Loucy (cell line): Measurements from ENCODE around the gene GIMAP6.
A peak's percentile ranks its signal among the peaks of the same experiment; 100 is the strongest.
"Not testable (repeated sequence)": the region's sequence is repeated elsewhere in the genome, so short reads cannot be mapped to it uniquely, and the experiment has no call there.

Experiments
- H2AFZ ChIP-seq: fragments of 200-600 bp; sonication (generic); 2 replicates; pipeline ENCODE4 v1.6.0; 2016; ENCODE audit warnings: antibody characterized with exemption, mild to moderate bottlenecking, low read length, moderate library complexity
- H3F3A ChIP-seq: fragments of 200-600 bp; 2 replicates; pipeline ENCODE4 v1.6.0; 2016; ENCODE audit warnings: antibody characterized with exemption, low read depth, mild to moderate bottlenecking
- H3K27me3 ChIP-seq: fragments of 200-600 bp; sonication (generic); 2 replicates; pipeline ENCODE4 v1.6.1; 2014; ENCODE audit warnings: low read length, mild to moderate bottlenecking; ENCODE audit not compliant: insufficient read depth, poor library complexity, severe bottlenecking
- H3K36me3 ChIP-seq: fragments of 200-600 bp; sonication (generic); 2 replicates; pipeline ENCODE4 v1.6.1; 2016; ENCODE audit warnings: low read length; ENCODE audit not compliant: insufficient read depth
- H3K4me1 ChIP-seq: fragments of 200-600 bp; sonication (generic); 2 replicates; pipeline ENCODE4 v1.5.1; 2014; ENCODE audit warnings: low read length, mild to moderate bottlenecking; ENCODE audit not compliant: insufficient read depth, poor library complexity, severe bottlenecking
- H3K4me2 ChIP-seq: fragments of 200-600 bp; sonication (generic); 2 replicates; pipeline ENCODE4 v1.6.0; 2014; ENCODE audit warnings: antibody characterized with exemption, low read length, low read depth, mild to moderate bottlenecking; ENCODE audit not compliant: poor library complexity, severe bottlenecking
- H3K4me3 ChIP-seq: fragments of 200-600 bp; sonication (generic); 2 replicates; pipeline ENCODE4 v1.5.1; 2014; ENCODE audit warnings: low read length, mild to moderate bottlenecking, mixed read lengths; ENCODE audit not compliant: poor library complexity, severe bottlenecking
- H3K79me2 ChIP-seq: fragments of 200-600 bp; sonication (generic); 2 replicates; pipeline ENCODE4 v1.6.1; 2014; ENCODE audit warnings: low read length; ENCODE audit not compliant: insufficient read depth
- H3K9ac ChIP-seq: fragments of 200-600 bp; sonication (generic); 2 replicates; pipeline ENCODE4 v1.6.0; 2014; ENCODE audit warnings: mild to moderate bottlenecking, low read depth, low read length, moderate library complexity; ENCODE audit not compliant: poor library complexity, severe bottlenecking
- H3K9me2 ChIP-seq: fragments of 200-600 bp; sonication (generic); replicated peaks from 2 replicates; pipeline ENCODE4 v1.6.1; 2016; ENCODE audit warnings: low read depth, low read length, mixed read lengths
- H3K9me3 ChIP-seq: fragments of 200-600 bp; sonication (generic); 2 replicates; pipeline ENCODE4 v1.6.1; 2014; ENCODE audit warnings: mild to moderate bottlenecking, antibody characterized with exemption, low read length, low read depth; ENCODE audit not compliant: insufficient read depth
- H4K20me1 ChIP-seq: fragments of 200-600 bp; sonication (generic); 2 replicates; pipeline ENCODE4 v1.6.0; 2014; ENCODE audit warnings: antibody characterized with exemption, low read length, mild to moderate bottlenecking; ENCODE audit not compliant: insufficient read depth, poor library complexity, severe bottlenecking
- CTCF ChIP-seq: fragments of 200-600 bp; sonication (generic); conservative IDR thresholded peaks from 2 replicates; pipeline ENCODE4 v1.5.1; 2014; ENCODE audit warnings: mild to moderate bottlenecking, antibody characterized with exemption, low read length
- EZH2phosphoT487 ChIP-seq: fragments of 200-600 bp; IDR thresholded peaks from 2 replicates; pipeline ENCODE4 v1.6.1; 2018; ENCODE audit warnings: antibody characterized with exemption, mild to moderate bottlenecking, moderate library complexity, borderline replicate concordance

GIMAP6 gene

DNA sequence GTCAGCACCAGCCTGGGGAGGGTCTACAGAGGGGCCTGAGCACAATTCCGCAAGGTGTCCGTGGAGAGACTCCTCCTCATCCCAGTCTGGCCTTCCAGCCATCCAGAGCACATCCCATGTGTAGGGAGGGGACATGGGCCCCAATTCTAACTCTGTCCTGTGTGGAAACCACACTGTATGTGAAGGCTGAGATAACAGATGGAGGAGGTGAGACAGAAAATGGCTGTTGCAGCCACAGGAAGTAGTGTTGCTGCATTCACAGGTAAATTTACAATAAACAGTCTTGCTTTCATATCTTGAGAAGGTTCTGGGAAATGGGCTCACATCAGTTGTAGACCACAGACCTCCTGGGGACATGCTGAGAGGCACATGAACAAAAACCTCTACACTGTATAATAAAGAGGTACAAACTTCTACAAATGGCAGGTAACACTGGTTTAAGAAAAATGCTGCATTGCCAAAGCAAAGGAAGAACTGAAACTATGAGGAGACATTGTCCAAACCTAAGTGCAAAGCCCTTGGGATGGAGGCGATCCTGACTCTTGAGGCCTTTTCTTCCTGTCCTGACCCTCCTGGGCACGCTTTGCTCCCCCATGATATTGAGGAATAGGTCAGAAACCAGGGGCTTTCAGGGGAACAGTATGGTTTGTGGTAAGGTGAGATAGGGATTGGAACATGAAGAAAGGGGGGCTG, 31.8 kb upstream of the GIMAP6 start:
- TF ChIP-seq CTCF: no peak
- no peak for TF ChIP-seq EZH2phosphoT487
- Histone ChIP-seq H3K9ac (peak overlapping the region; percentile 68), H3K9me2 (no peaks in the 10 kb centered on the region), H3K36me3 (no peaks in the 10 kb centered on the region), H3K4me3 (peak overlapping the region; percentile 33), H3K9me3 (no peaks in the 10 kb centered on the region), H3K27me3 (no peaks in the 10 kb centered on the region), H3K4me1 (peaks cover 78% of the 10 kb centered on the region), H3K79me2 (no peaks in the 10 kb centered on the region), H3F3A (peaks cover 19% of the 10 kb centered on the region), H2AFZ (no peak overlapping the region), H3K4me2 (peak overlapping the region; percentile 55), H4K20me1 (no peaks in the 10 kb centered on the region)

GRCh38 chr7:150662821-150663220, 30.6 kb upstream of the GIMAP6 start:
- peaks cover 70% of the 10 kb centered on the region for H3K4me1 ChIP-seq

GRCh38 chr7:150660939-150661613, 28.9 kb upstream of the GIMAP6 start:
- Histone ChIP-seq H3F3A (peaks cover 6% of the 10 kb centered on the region; the same call in 1 of the 2 replicates), H3K27me3 (no peaks in the 10 kb centered on the region), H3K4me1 (peaks cover 52% of the 10 kb centered on the region), H3K4me3 (no peak overlapping the region), H3K9me2 (no peaks in the 10 kb centered on the region), H3K9me3 (peaks cover 13% of the 10 kb centered on the region; the same call in 1 of the 2 replicates), H2AFZ (0 out of 2 replicates have a peak overlapping the region, but pooled peaks have one; percentile 14), H3K36me3 (no peaks in the 10 kb centered on the region), H3K9ac (peak overlapping the region; percentile 68), H3K79me2 (no peaks in the 10 kb centered on the region), H4K20me1 (no peaks in the 10 kb centered on the region), H3K4me2 (no peak overlapping the region)
- TF ChIP-seq CTCF: no peak
- no peak for TF ChIP-seq EZH2phosphoT487

More at GRCh38 chr7:150662821-150663220, 30.6 kb upstream of the GIMAP6 start:
- not testable (repeated sequence) for H3K9me2 ChIP-seq, H4K20me1 ChIP-seq, H3K79me2 ChIP-seq, H3K27me3 ChIP-seq, H3K4me2 ChIP-seq, H2AFZ ChIP-seq, H3K9me3 ChIP-seq, H3K4me3 ChIP-seq, H3K36me3 ChIP-seq
- H3F3A ChIP-seq: peaks cover 13% of the 10 kb centered on the region
- peak overlapping the region; percentile 68 for H3K9ac ChIP-seq
